AG09309 (cell line): ENCODE results near the gene TPST1.

Experiments
- DNase-seq: peaks from one replicate; pipeline ENCODE4 v3.0.0-alpha.2; 2010; ENCODE audit warnings: low read depth
- H3K4me3 ChIP-seq: 2 replicates; pipeline ENCODE4 v1.5.1; 2011; ENCODE audit warnings: mild to moderate bottlenecking, low read depth, low read length, moderate library complexity; ENCODE audit not compliant: control insufficient read depth
- TF ChIP-seq, protein P1 (sequence below): IDR thresholded peaks from 2 replicates; pipeline ENCODE4 v1.5.1; 2011; ENCODE audit warnings: mild to moderate bottlenecking, low read depth, low read length, inconsistent platforms; ENCODE audit not compliant: insufficient read depth, control insufficient read depth; ENCODE audit errors: missing control alignments

TPST1 gene

DNA sequence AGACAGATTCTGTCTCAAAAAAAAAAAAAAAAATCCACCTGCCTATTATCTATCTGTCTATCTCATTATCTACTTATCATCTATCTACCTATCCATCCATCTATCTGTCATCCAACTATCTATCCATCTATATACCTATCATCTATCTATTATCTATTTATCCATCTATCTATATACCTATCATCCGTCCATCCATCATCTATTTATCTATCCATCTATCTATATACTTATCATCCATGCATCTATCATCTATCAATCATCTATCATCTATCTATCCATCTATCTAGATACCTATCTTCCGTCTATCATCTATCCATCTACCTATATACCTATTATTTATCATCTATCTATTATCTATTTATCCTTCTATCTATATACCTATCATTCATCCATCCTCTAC, 16.5 kb upstream of the TPST1 start:
- TF ChIP-seq, protein P1, sequence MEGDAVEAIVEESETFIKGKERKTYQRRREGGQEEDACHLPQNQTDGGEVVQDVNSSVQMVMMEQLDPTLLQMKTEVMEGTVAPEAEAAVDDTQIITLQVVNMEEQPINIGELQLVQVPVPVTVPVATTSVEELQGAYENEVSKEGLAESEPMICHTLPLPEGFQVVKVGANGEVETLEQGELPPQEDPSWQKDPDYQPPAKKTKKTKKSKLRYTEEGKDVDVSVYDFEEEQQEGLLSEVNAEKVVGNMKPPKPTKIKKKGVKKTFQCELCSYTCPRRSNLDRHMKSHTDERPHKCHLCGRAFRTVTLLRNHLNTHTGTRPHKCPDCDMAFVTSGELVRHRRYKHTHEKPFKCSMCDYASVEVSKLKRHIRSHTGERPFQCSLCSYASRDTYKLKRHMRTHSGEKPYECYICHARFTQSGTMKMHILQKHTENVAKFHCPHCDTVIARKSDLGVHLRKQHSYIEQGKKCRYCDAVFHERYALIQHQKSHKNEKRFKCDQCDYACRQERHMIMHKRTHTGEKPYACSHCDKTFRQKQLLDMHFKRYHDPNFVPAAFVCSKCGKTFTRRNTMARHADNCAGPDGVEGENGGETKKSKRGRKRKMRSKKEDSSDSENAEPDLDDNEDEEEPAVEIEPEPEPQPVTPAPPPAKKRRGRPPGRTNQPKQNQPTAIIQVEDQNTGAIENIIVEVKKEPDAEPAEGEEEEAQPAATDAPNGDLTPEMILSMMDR, result no peak
- H3K4me3 ChIP-seq, result no peak overlapping the region
- no peak for DNase-seq

DNA sequence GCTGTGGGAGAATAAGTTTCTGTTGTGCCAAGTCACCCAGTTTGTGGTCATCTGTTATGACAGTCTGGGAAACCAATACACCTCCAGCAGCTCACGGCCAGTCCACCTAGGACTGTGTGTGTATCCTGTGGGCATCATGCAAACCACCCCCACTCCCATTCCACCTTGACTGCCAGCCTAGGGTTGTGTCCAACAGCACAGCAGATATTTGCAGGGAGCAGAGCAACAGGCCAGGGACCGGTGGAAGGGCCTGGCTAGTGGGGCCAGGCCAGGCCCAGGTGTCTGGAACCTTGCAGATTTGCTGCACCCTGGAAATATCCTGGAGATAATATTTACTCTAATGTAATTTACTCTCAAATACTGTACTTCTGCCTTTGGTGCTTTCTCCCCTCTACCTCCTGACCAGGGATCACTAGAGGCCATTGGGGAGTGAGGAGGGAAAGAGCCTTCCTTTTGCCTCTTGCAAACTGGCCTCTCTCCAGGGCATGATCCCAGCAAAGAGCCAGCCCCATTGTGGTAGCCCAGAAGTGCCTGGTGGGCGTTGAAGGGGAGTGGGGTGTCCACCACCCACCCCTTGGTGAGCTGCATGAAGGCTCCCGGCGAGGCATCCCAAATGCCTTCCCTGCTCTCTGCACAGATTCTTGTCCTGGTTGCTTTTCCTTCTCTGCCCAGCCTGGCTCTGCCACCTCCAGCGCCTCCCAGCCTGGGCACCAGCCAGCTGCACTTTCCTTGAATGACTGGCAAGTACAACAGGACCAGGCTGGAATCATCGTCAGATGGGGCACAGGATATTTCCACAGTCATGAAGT, 15.2 kb upstream of the TPST1 start:
- TF ChIP-seq, protein P1, result no peak
- H3K4me3 ChIP-seq, result no peak overlapping the region
- no peak for DNase-seq

DNA sequence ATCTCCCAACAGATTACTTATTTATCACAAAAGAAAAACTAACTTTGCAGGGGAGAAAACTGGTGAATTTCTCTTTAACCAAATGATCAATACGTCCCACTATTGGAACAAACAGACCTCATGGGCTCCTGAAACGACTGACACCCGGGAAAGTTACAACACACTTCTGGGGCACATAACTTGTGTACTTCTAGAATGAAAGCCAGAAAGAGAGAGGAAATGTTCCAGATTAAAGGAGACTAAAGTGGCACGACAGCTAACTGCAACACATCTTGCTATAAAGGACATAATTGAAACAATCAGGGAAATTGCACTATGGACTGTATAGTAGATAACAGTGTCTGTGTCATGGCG, 14.7 kb upstream of the TPST1 start:
- no peak for DNase-seq
- TF ChIP-seq, protein P1, result no peak
- H3K4me3 ChIP-seq, result no peak overlapping the region

DNA sequence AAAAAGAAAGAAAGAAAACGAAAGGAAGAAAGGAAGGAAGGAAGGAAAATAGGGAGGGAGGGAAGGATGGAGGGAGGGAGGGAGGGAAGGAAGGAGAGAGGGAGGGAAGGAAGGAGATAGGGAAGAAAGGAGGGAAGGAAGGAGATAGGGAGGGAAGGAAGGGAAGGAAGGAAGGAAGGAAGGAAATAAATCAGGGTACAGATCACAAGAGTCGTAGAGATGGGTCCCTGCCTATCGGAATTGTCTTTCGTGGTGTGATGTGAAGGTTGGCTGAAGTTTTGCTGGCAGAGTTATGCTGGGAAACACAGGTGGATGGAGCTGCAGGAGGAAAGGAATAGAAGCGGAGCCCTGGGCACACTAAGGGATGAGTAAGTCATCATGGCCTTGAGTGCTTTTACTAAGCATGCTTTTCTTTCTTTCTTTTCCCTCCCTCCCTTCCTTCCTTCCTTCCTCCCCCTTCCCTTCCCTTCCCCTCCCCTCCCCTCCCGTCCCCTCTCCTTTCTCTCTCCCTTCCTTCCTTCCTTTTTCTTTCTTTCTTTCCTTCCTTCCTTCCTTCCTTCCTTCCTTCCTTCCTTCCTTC, 11.9 kb upstream of the TPST1 start:
- DNase-seq, result no peak
- TF ChIP-seq, protein P1, result no peak
- no peak overlapping the region for H3K4me3 ChIP-seq

DNA sequence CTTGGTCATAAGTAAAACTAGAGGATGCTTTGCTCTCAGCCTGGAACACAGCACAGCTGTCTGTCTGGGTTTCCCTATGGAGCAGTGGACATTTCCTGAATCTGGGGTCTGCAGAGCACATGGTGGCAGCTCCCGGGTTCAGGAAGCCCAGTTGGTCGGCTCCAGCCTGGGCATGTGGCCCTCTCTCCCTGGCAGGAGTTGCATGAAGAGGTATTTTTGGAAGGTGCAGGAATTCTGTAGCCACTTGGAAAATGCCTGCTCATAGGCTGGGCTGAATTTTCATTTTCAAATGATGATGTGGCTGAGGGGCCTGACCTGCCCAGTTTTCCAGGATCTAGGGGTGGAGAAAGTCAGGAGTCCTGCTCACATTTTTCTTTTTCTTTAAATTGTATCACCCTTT, 6.7 kb upstream of the TPST1 start:
- TF ChIP-seq, protein P1, result no peak
- no peak for DNase-seq
- no peak overlapping the region for H3K4me3 ChIP-seq

DNA sequence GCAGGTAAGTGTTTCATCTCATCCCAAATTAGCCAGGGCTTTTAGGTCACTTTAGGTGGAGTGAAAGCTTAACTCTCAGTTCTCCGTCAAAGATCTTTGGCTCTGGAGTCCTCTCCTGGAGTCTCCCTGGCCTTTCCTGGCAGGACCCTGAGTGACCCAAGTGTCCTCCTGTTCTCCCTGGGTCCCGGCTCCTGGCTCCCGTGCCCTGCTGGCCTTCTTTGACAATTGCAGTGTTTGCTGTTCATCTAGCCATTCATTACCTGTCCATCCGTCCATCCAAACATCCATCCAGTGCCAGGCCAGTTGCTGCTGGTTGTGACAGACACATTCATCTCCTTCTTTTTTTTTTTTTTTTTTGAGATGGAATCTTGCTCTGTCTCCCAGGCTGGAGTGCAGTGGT, 6.2 kb upstream of the TPST1 start:
- no peak for DNase-seq
- TF ChIP-seq, protein P1, result no peak

More for the DNA sequence above, 6.2 kb upstream of the TPST1 start:
- no peak overlapping the region for H3K4me3 ChIP-seq
